Neural cell (in vitro differentiated cells): Measurements from ENCODE around the gene KCNQ1OT1. TPM values are rescaled to one million over a fixed set of nuclear protein-coding genes. Genes with fewer than 3 reads are reported as not detected.

Experiments
- H2AFZ ChIP-seq: fragments of 200-600, 300-800 bp; sonication (generic), shearing (Covaris generic); 2 replicates; pipeline ENCODE4 v1.6.0; 2014; ENCODE audit warnings: low read depth, mild to moderate bottlenecking, antibody characterized with exemption, low read length, moderate library complexity
- H3F3A ChIP-seq: fragments of 200-600 bp; shearing (Covaris generic); 2 replicates; pipeline ENCODE4 v1.6.1; 2016; ENCODE audit warnings: mild to moderate bottlenecking, moderate library complexity, mixed read lengths, antibody characterized with exemption, low read length; ENCODE audit not compliant: insufficient read depth, poor library complexity, severe bottlenecking
- H3K27ac ChIP-seq: fragments of 200-600, 300-800 bp; sonication (generic), shearing (Covaris generic); 2 replicates; pipeline ENCODE4 v1.5.1; 2014; ENCODE audit warnings: mild to moderate bottlenecking, low read length, moderate library complexity
- H3K27me3 ChIP-seq: fragments of 300-800, 200-600 bp; sonication (generic), shearing (Covaris generic); 2 replicates; pipeline ENCODE4 v1.6.0; 2014; ENCODE audit warnings: mild to moderate bottlenecking, low read depth, low read length, moderate library complexity; ENCODE audit not compliant: insufficient read depth
- H3K36me3 ChIP-seq: fragments of 300-800, 200-600 bp; sonication (generic), shearing (Covaris generic); 2 replicates; pipeline ENCODE4 v1.5.1; 2014; ENCODE audit warnings: mild to moderate bottlenecking, antibody characterized with exemption, low read length, moderate library complexity; ENCODE audit not compliant: insufficient read depth
- H3K4me2 ChIP-seq: fragments of 300-800, 200-600 bp; sonication (generic), shearing (Covaris generic); 2 replicates; pipeline ENCODE4 v1.6.0; 2014; ENCODE audit warnings: mild to moderate bottlenecking, low read length
- H3K4me3 ChIP-seq: fragments of 300-800, 200-600 bp; sonication (generic), shearing (Covaris generic); 2 replicates; pipeline ENCODE4 v1.5.1; 2014; ENCODE audit warnings: mild to moderate bottlenecking, low read length, moderate library complexity
- H3K79me2 ChIP-seq: fragments of 200-600 bp; shearing (Covaris generic); replicated peaks from 2 replicates; pipeline ENCODE4 v1.6.0; 2014; ENCODE audit warnings: mild to moderate bottlenecking, low read length, moderate library complexity; ENCODE audit not compliant: insufficient read depth
- H3K9ac ChIP-seq: fragments of 300-800, 200-600 bp; sonication (generic), shearing (Covaris generic); 2 replicates; pipeline ENCODE4 v1.6.1; 2016; ENCODE audit warnings: mild to moderate bottlenecking, low read length, mixed read lengths
- H3K9me2 ChIP-seq: fragments of 200-600 bp; shearing (Covaris generic); 2 replicates; pipeline ENCODE4 v1.6.1; 2016; ENCODE audit warnings: mild to moderate bottlenecking, low read length, mixed read lengths; ENCODE audit not compliant: insufficient read depth
- H3K9me3 ChIP-seq: fragments of 200-600, 300-800 bp; sonication (generic), shearing (Covaris generic); 2 replicates; pipeline ENCODE4 v1.6.1; 2016; ENCODE audit warnings: mild to moderate bottlenecking, mixed run types, low read length, moderate library complexity, mixed read lengths
- H4K20me1 ChIP-seq: fragments of 200-600 bp; shearing (Covaris generic); 2 replicates; pipeline ENCODE4 v1.6.1; 2016; ENCODE audit warnings: mild to moderate bottlenecking, mixed run types; ENCODE audit not compliant: insufficient read depth
- CTCF ChIP-seq: fragments of 450-650 bp; IDR thresholded peaks from 2 replicates; pipeline ENCODE4 v1.5.1; 2014; ENCODE audit warnings: antibody characterized with exemption, mild to moderate bottlenecking, moderate library complexity; ENCODE audit not compliant: poor library complexity, severe bottlenecking
- EP300 ChIP-seq: fragments of 450-650 bp; conservative IDR thresholded peaks from 2 replicates; pipeline ENCODE4 v1.6.1; 2014; ENCODE audit warnings: antibody characterized with exemption, mild to moderate bottlenecking, moderate library complexity; ENCODE audit not compliant: poor library complexity, severe bottlenecking
- EZH2 ChIP-seq: fragments of 200-600, 300-800 bp; shearing (Covaris generic), sonication (generic); IDR thresholded peaks from 2 replicates; pipeline ENCODE4 v1.6.1; 2014; ENCODE audit warnings: antibody characterized with exemption, low read length, borderline replicate concordance, mild to moderate bottlenecking; ENCODE audit not compliant: insufficient read depth, poor library complexity, severe bottlenecking
- MXI1 ChIP-seq: fragments of 450-650 bp; conservative IDR thresholded peaks from 2 replicates; pipeline ENCODE4 v1.6.1; 2014; ENCODE audit warnings: antibody characterized with exemption, mild to moderate bottlenecking; ENCODE audit not compliant: poor library complexity, severe bottlenecking
- POLR2AphosphoS5 ChIP-seq: IDR thresholded peaks from 2 replicates; pipeline ENCODE4 v1.6.1; 2012
- RAD21 ChIP-seq: fragments of 450-650 bp; conservative IDR thresholded peaks from 2 replicates; pipeline ENCODE4 v1.6.1; 2014; ENCODE audit warnings: antibody characterized with exemption, mild to moderate bottlenecking, moderate library complexity
- SMC3 ChIP-seq: fragments of 450-650 bp; conservative IDR thresholded peaks from 2 replicates; pipeline ENCODE4 v1.6.1; 2014; ENCODE audit warnings: antibody characterized with exemption, mild to moderate bottlenecking, moderate library complexity; ENCODE audit not compliant: poor library complexity
- TAF1 ChIP-seq: IDR thresholded peaks from 2 replicates; pipeline ENCODE4 v1.6.1; 2012; ENCODE audit warnings: low read depth
- polyA plus RNA-seq: library from polyadenylated mRNA; depleted of rRNA; stranded (reverse); fragments of >200 nt; gene quantifications from 2 replicates; pipeline ENCODE4 v1.2.3, GENCODE V29; 2014
- TF ChIP-seq, protein P1 (sequence below): IDR thresholded peaks from 2 replicates; pipeline ENCODE4 v1.6.1; 2012; ENCODE audit warnings: borderline replicate concordance

KCNQ1OT1 gene
- polyA plus RNA-seq, 1 donor from 2014 or later: 0.12 TPM

GRCh38 chr11:2631161-2631560 is 68.6 kb downstream of the KCNQ1OT1 start:
- no peak overlapping the region for H3K27ac ChIP-seq
- peaks cover 8% of the 10 kb centered on the region for H3K9me3 ChIP-seq
- H3K36me3 ChIP-seq: no peaks in the 10 kb centered on the region
- no peak overlapping the region for H3K4me3 ChIP-seq
- no peak for TF ChIP-seq SMC3
- TF ChIP-seq RAD21: no peak
- TF ChIP-seq EP300: no peak
- TF ChIP-seq TAF1: no peak
- TF ChIP-seq MXI1: no peak
- no peak for TF ChIP-seq POLR2AphosphoS5
- no peak for TF ChIP-seq EZH2
- TF ChIP-seq CTCF: no peak
- TF ChIP-seq, protein P1, sequence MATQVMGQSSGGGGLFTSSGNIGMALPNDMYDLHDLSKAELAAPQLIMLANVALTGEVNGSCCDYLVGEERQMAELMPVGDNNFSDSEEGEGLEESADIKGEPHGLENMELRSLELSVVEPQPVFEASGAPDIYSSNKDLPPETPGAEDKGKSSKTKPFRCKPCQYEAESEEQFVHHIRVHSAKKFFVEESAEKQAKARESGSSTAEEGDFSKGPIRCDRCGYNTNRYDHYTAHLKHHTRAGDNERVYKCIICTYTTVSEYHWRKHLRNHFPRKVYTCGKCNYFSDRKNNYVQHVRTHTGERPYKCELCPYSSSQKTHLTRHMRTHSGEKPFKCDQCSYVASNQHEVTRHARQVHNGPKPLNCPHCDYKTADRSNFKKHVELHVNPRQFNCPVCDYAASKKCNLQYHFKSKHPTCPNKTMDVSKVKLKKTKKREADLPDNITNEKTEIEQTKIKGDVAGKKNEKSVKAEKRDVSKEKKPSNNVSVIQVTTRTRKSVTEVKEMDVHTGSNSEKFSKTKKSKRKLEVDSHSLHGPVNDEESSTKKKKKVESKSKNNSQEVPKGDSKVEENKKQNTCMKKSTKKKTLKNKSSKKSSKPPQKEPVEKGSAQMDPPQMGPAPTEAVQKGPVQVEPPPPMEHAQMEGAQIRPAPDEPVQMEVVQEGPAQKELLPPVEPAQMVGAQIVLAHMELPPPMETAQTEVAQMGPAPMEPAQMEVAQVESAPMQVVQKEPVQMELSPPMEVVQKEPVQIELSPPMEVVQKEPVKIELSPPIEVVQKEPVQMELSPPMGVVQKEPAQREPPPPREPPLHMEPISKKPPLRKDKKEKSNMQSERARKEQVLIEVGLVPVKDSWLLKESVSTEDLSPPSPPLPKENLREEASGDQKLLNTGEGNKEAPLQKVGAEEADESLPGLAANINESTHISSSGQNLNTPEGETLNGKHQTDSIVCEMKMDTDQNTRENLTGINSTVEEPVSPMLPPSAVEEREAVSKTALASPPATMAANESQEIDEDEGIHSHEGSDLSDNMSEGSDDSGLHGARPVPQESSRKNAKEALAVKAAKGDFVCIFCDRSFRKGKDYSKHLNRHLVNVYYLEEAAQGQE: no peak
- no peak overlapping the region for H2AFZ ChIP-seq
- no peaks in the 10 kb centered on the region for H3K79me2 ChIP-seq
- no peaks in the 10 kb centered on the region for H4K20me1 ChIP-seq
- no peak overlapping the region for H3K4me2 ChIP-seq
- no peaks in the 10 kb centered on the region for H3K27me3 ChIP-seq
- H3K9ac ChIP-seq: no peak overlapping the region
- no peaks in the 10 kb centered on the region for H3K9me2 ChIP-seq
- no peaks in the 10 kb centered on the region for H3F3A ChIP-seq

GRCh38 chr11:2630679-2631078 is 69.1 kb downstream of the KCNQ1OT1 start:
- no peak overlapping the region for H3K9ac ChIP-seq
- no peaks in the 10 kb centered on the region for H3K9me2 ChIP-seq
- H3K4me2 ChIP-seq: no peak overlapping the region
- no peak overlapping the region for H3K4me3 ChIP-seq
- H3K9me3 ChIP-seq: peaks cover 8% of the 10 kb centered on the region
- no peak overlapping the region for H3K27ac ChIP-seq
- no peaks in the 10 kb centered on the region for H3F3A ChIP-seq
- no peaks in the 10 kb centered on the region for H4K20me1 ChIP-seq
- no peak for TF ChIP-seq POLR2AphosphoS5
- no peak for TF ChIP-seq EZH2
- TF ChIP-seq MXI1: no peak
- no peak for TF ChIP-seq RAD21
- TF ChIP-seq TAF1: no peak
- no peak for TF ChIP-seq EP300
- no peak for TF ChIP-seq SMC3
- no peak for TF ChIP-seq CTCF
- no peaks in the 10 kb centered on the region for H3K79me2 ChIP-seq
- H3K36me3 ChIP-seq: no peaks in the 10 kb centered on the region
- no peaks in the 10 kb centered on the region for H3K27me3 ChIP-seq
- H2AFZ ChIP-seq: no peak overlapping the region
